ENCODE results near the gene COG5. TPM values are rescaled to one million over a fixed set of nuclear protein-coding genes. Genes with fewer than 3 reads are reported as not detected.

The COG5 gene
- total and polyA plus RNA-seq, 4 donors: 4.1 to 27.1 (median 8.4) TPM

DNA sequence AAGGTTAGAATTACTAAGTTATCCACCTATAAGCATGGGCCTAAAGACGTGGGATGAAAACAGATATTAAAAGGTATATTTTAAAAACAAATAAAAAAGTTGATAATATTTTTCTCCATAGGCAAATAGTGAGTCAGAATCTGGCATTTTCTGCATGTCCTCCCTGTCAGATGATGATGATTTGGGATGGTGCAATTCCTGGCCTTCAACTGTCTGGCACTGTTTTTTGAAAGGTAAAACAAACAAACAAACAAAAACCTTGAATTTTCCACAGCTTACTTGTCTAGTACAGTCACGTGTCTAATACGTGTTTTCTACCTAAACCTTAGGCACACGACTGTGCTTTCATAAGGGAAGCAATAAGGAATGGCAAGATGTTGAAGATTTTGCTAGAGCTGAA is 377.5 kb downstream of the COG5 start:
- no peak for TF ChIP-seq RXRA (IDR thresholded peaks at IDR 0.05)
- TF ChIP-seq SP1 (IDR thresholded peaks at IDR 0.05): no peak
- no peak for DNase-seq (ENCODE audit: low spot score)
- Histone ChIP-seq H3K4me1 (ENCODE audit: control insufficient read depth in 4 of 4, insufficient read depth in 4 of 4, low read length in 3 of 4) (no peaks in the 10 kb centered on the region), H3K9ac (ENCODE audit: low read depth in 1 of 2, low read length in 2 of 2) (no peak overlapping the region), H3K27me3 (ENCODE audit: control insufficient read depth in 4 of 4, insufficient read depth in 4 of 4, low read length in 3 of 4) (no peaks in the 10 kb centered on the region), H3K4me3 (ENCODE audit: low read depth in 1 of 3, low read length in 3 of 3) (no peak overlapping the region), H3K27ac (ENCODE audit: low read depth in 1 of 2, low read length in 2 of 2) (no peak overlapping the region), H3K36me3 (ENCODE audit: control insufficient read depth in 4 of 4, insufficient read depth in 3 of 4, low read depth in 1 of 4, low read length in 3 of 4) (peaks cover 5 to 87% (median 65%) of the 10 kb centered on the region in 4 donors), H3K9me3 (ENCODE audit: control insufficient read depth in 4 of 4, low read length in 3 of 4) (no peaks in the 10 kb centered on the region)
- 84% methylated on average over 4 of the region's 4 CpGs for WGBS

DNA sequence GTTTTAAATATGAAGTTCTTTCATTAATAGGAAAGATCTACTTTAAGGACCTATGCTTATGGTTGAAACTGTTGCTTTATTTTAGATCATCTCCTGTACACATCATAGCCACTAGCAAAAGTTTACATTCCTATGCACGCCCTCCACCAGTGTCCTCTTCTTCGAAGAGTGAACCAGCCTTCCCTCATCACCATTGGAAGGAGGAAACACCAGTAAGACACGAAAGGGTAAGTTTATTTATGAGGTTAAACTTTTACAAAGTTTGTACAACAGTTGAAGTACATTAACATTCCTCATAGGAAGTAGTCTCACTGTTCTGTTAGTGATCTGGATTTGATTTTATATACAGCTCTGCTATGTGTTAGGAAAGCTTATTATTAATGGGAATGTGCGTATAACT is 378.0 kb downstream of the COG5 start:
- Histone ChIP-seq H3K9ac (ENCODE audit: low read depth in 1 of 2, low read length in 2 of 2) (no peak overlapping the region), H3K27ac (ENCODE audit: low read depth in 1 of 2, low read length in 2 of 2) (no peak overlapping the region), H3K27me3 (ENCODE audit: control insufficient read depth in 4 of 4, insufficient read depth in 4 of 4, low read length in 3 of 4) (no peaks in the 10 kb centered on the region), H3K36me3 (ENCODE audit: control insufficient read depth in 4 of 4, insufficient read depth in 3 of 4, low read depth in 1 of 4, low read length in 3 of 4) (peaks cover 5 to 86% (median 65%) of the 10 kb centered on the region in 4 donors), H3K4me1 (ENCODE audit: control insufficient read depth in 4 of 4, insufficient read depth in 4 of 4, low read length in 3 of 4) (no peaks in the 10 kb centered on the region), H3K4me3 (ENCODE audit: low read depth in 1 of 3, low read length in 3 of 3) (no peak overlapping the region), H3K9me3 (ENCODE audit: control insufficient read depth in 4 of 4, low read length in 3 of 4) (no peaks in the 10 kb centered on the region)
- WGBS: 77% methylated on average over 4 of the region's 4 CpGs
- no peak for DNase-seq (ENCODE audit: low spot score)
- TF ChIP-seq HNF4G (IDR thresholded peaks at IDR 0.05) (no peak), SP1 (IDR thresholded peaks at IDR 0.05) (no peak), FOXA1 (IDR thresholded peaks at IDR 0.05) (no peak), YY1 (IDR thresholded peaks at IDR 0.05) (no peak), JUND (IDR thresholded peaks at IDR 0.05) (no peak)
- TF ChIP-seq, protein P1, sequence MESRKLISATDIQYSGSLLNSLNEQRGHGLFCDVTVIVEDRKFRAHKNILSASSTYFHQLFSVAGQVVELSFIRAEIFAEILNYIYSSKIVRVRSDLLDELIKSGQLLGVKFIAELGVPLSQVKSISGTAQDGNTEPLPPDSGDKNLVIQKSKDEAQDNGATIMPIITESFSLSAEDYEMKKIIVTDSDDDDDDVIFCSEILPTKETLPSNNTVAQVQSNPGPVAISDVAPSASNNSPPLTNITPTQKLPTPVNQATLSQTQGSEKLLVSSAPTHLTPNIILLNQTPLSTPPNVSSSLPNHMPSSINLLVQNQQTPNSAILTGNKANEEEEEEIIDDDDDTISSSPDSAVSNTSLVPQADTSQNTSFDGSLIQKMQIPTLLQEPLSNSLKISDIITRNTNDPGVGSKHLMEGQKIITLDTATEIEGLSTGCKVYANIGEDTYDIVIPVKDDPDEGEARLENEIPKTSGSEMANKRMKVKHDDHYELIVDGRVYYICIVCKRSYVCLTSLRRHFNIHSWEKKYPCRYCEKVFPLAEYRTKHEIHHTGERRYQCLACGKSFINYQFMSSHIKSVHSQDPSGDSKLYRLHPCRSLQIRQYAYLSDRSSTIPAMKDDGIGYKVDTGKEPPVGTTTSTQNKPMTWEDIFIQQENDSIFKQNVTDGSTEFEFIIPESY (IDR thresholded peaks at IDR 0.05): no peak

DNA sequence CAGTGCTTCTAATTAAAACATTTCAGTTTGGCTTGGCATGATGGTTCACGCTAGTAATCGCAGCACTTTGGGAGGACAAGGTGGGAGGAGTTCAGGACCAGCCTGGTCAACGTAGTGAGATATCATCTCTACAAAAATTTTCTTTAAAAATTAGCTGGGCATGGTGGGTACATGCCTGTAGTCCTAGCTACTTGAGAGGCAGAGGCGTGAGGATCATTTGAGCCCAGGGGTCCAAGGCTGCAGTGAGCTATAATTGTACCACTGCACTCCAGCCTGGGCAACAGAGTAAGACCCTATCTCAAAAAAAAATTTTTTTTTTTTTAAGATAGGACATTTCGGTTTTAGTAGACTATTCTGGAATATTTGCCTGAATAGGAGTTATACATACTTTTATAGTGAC is 382.5 kb downstream of the COG5 start:
- no peak for TF ChIP-seq YY1 (IDR thresholded peaks at IDR 0.05)
- TF ChIP-seq, protein P2, sequence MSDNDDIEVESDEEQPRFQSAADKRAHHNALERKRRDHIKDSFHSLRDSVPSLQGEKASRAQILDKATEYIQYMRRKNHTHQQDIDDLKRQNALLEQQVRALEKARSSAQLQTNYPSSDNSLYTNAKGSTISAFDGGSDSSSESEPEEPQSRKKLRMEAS (IDR thresholded peaks at IDR 0.05): no peak
- TF ChIP-seq RAD21 (IDR thresholded peaks at IDR 0.05): no peak
- TF ChIP-seq HNF4A (conservative IDR thresholded peaks at IDR 0.05): no peak
- TF ChIP-seq, protein P3, sequence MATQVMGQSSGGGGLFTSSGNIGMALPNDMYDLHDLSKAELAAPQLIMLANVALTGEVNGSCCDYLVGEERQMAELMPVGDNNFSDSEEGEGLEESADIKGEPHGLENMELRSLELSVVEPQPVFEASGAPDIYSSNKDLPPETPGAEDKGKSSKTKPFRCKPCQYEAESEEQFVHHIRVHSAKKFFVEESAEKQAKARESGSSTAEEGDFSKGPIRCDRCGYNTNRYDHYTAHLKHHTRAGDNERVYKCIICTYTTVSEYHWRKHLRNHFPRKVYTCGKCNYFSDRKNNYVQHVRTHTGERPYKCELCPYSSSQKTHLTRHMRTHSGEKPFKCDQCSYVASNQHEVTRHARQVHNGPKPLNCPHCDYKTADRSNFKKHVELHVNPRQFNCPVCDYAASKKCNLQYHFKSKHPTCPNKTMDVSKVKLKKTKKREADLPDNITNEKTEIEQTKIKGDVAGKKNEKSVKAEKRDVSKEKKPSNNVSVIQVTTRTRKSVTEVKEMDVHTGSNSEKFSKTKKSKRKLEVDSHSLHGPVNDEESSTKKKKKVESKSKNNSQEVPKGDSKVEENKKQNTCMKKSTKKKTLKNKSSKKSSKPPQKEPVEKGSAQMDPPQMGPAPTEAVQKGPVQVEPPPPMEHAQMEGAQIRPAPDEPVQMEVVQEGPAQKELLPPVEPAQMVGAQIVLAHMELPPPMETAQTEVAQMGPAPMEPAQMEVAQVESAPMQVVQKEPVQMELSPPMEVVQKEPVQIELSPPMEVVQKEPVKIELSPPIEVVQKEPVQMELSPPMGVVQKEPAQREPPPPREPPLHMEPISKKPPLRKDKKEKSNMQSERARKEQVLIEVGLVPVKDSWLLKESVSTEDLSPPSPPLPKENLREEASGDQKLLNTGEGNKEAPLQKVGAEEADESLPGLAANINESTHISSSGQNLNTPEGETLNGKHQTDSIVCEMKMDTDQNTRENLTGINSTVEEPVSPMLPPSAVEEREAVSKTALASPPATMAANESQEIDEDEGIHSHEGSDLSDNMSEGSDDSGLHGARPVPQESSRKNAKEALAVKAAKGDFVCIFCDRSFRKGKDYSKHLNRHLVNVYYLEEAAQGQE (IDR thresholded peaks at IDR 0.05): no peak
- TF ChIP-seq RXRA (IDR thresholded peaks at IDR 0.05): no peak
- TF ChIP-seq FOXA2 (IDR thresholded peaks at IDR 0.05): no peak
- TF ChIP-seq EGR1 (IDR thresholded peaks at IDR 0.05; ENCODE audit: low read depth in 2 of 2): no peak
- TF ChIP-seq, protein P4, sequence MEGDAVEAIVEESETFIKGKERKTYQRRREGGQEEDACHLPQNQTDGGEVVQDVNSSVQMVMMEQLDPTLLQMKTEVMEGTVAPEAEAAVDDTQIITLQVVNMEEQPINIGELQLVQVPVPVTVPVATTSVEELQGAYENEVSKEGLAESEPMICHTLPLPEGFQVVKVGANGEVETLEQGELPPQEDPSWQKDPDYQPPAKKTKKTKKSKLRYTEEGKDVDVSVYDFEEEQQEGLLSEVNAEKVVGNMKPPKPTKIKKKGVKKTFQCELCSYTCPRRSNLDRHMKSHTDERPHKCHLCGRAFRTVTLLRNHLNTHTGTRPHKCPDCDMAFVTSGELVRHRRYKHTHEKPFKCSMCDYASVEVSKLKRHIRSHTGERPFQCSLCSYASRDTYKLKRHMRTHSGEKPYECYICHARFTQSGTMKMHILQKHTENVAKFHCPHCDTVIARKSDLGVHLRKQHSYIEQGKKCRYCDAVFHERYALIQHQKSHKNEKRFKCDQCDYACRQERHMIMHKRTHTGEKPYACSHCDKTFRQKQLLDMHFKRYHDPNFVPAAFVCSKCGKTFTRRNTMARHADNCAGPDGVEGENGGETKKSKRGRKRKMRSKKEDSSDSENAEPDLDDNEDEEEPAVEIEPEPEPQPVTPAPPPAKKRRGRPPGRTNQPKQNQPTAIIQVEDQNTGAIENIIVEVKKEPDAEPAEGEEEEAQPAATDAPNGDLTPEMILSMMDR (IDR thresholded peaks at IDR 0.05; ENCODE audit: low read depth, low read length, missing input control): no peak
- no peak for TF ChIP-seq NR2F2 (IDR thresholded peaks at IDR 0.05)
- TF ChIP-seq, protein P5, sequence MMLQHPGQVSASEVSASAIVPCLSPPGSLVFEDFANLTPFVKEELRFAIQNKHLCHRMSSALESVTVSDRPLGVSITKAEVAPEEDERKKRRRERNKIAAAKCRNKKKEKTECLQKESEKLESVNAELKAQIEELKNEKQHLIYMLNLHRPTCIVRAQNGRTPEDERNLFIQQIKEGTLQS (IDR thresholded peaks at IDR 0.05): no peak
- no peak for TF ChIP-seq GABPA (IDR thresholded peaks at IDR 0.05 in 1 of 2, conservative IDR thresholded peaks at IDR 0.05 in 1 of 2)
- H3K27me3 ChIP-seq (ENCODE audit: control insufficient read depth in 4 of 4, insufficient read depth in 4 of 4, low read length in 3 of 4): no peaks in the 10 kb centered on the region
- H3K27ac ChIP-seq (ENCODE audit: low read depth in 1 of 2, low read length in 2 of 2): no peak overlapping the region

More for the DNA sequence above, 382.5 kb downstream of the COG5 start:
- H3K4me1 ChIP-seq (ENCODE audit: control insufficient read depth in 4 of 4, insufficient read depth in 4 of 4, low read length in 3 of 4): no peaks in the 10 kb centered on the region
- DNase-seq (ENCODE audit: low spot score): no peak
- 97% methylated on average over 5 of the region's 5 CpGs for WGBS
- peaks cover 1 to 55% (median 35%) of the 10 kb centered on the region in 4 donors for H3K36me3 ChIP-seq (ENCODE audit: control insufficient read depth in 4 of 4, insufficient read depth in 3 of 4, low read depth in 1 of 4, low read length in 3 of 4)
- H3K4me3 ChIP-seq (ENCODE audit: low read depth in 1 of 3, low read length in 3 of 3): no peak overlapping the region
- no peaks in the 10 kb centered on the region for H3K9me3 ChIP-seq (ENCODE audit: control insufficient read depth in 4 of 4, low read length in 3 of 4)
- no peak overlapping the region for H3K9ac ChIP-seq (ENCODE audit: low read depth in 1 of 2, low read length in 2 of 2)
